Cardiac ventricle fibroblast (primary cell): ENCODE results near the gene NEGR1. TPM values are rescaled to one million over a fixed set of nuclear protein-coding genes. Genes with fewer than 3 reads are reported as not detected.

Experiments
- total RNA-seq: library from RNA; depleted of rRNA; stranded (reverse); fragments of >200 nt; gene quantifications from 2 replicates; pipeline ENCODE4 v1.2.3, GENCODE V29; 2015

NEGR1 gene
- total RNA-seq = 5.6 and 6.4 TPM in 2 replicates

DNA sequence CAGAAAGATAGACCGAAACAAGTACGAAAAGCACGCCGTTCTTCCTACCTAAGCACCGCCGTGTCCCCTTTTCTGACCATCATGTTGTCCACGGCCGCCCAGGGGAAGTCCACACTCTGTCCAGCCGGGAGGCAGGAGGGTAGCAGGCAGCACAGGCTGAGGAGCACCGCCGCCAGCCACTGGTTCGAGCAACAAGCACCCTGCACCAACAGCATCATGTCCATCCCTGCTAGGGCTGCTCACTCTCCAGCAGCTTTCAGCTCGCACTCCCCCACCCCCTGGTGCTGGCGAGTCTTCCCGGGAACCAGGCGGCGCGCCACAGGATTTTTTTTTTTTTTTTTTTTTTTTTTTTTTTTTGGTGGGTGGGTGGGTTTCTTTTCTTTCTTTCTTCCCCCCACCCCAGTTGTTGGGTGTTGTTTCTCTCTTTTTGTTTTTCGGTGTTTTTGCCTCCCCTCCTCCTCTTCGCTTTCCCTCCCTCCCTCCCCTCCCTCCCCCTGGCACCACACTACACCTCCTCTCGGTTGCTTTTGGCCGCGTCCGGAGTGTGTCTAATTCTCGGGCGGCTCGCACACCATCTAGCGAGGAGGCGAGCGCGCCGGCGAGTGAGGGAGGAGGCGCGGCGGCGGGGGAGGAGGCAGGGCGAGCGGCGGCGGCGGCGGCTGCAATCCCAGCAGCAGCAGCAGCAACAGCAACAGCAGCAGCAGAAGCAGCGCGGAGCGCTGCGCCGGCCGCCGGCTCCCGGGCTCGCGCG is at the start of gene NEGR1:
NEGR1 (minus strand) TSS at position 269 of the 751 bp plus-strand sequence.

